UCSD-AML1 (cell line): ENCODE measurements around the gene TNS4.
A peak's percentile ranks its signal among the peaks of the same experiment; 100 is the strongest.

Experiments used
- DNase-seq: peaks from one replicate; lab custom pipeline; 2025; ENCODE audit not compliant: unreplicated experiment; lab: John Stamatoyannopoulos, UW

Gene TNS4

DNA sequence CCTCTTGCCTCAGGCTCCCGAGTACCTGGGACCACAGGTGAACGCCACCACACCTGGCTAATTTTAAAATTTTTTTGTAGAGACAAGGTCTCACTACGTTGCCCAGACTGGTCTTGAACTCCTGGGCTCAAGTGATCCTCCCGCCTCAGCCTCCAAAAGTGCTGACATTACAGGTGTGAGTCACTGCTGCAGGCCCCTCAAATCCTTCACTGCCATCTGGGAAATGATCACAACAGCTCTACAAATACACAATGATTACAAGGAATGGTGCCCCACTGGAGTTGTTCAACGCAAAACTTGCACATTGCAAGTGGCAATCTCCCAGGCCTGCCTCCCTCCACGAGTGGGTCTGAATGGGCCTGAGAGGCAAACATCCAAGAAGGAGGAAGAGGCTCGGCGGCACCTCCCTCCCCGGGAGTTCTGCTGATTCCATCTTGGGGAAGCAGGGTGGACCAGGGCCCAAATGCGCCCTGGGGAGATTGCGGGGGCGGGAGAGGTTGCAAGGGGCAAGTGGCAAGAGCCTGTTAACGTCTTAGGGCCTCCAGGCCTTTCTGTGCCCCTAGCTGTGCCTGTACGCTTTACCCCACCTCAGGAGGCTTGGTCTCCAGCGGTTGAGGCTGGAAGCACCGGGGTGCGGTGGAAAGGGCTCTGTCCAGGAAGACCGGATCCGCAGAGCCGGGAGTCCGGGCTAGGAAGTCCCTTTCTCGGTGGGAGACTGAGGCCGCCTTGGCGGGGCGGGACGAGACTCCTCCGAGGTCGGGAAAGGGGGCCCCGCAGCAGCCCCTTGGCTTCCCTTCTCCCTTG, 58.8 kb downstream of the TNS4 start:
- DNase-seq = no peak

DNA sequence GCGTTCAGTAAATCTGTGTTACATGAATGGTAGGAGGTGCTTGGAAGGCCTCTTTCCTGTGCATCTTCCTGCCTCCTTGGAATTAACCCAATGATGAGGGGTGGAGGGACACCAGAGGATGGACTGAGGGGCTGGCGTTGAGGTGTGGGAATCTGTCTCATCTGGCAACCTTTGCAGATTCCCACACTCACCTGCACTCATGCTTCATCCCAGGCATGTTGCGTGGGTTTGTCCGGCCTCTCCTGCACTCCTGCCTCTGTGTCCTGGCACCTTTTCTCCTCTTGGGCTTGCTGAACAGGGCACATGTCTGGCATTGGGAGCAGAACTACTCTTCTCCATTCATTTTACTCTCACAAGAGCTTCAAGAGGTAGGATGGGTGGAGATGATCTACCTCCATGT, 61.3 kb downstream of the TNS4 start:
- DNase-seq = no peak

- no peak for DNase-seq
Measured at GRCh38 chr17:40437095-40437732, 64.2 kb downstream of the TNS4 start.

DNA sequence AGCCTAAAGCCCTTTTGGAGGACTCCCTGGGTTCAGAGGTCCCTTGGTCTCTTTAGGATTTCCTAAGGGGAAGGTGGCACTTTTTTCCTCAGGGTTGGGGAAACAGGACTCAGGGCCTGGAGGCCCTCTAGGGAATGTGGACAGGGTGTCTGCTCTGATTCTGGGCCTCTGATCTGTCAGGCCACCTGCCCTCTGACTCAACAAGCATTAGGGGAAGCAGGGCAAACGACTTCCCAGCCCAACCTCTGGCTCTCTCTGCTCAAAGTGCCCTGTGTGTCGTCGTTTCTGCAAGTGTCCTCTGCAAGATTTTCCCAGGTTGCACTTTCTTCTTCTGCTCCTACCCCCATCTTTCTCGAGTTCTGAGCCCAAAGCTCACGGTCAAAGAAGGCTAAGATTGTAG, 64.8 kb downstream of the TNS4 start:
- no peak for DNase-seq

DNA sequence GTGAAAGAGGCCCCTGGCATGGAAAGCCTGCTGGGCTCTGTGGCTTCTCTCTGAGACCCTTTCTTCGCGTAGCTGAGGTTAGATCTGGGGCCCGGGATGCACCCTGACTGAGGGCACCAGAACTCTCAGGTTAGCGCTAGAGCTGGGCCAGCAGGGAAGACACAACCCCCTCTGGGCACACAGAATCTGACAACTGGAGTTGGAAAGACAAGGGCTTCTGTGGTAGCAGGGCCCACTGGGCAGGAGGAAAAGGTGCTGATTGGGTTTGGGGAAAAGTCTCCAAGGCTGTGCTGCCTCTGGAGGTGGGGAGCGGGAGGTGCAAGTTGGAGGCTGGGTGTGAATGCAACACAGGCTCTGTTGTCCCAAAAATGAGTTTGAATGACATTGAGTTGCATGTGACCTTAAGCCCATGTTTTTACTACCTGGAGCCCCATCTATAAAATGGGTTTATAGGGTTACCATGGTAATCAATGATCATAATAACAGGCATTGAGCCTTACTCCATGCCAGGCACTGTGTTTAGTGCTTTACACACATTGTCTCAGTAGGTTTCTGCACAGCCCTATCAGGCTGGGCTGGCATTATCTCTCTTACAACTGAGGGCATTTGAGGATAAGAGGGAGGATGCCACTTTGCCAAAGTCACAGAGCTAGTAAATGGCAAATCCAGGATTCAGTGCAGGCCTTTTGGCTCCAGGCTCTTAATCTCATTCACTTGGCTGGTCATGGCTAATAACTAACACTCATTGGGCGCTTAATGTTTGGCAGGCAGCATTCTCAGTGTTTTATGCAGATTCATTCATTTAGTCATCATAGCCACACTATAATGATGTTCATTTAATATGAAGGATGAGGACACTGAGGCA, 67.6 kb downstream of the TNS4 start:
- peak; percentile 36 for DNase-seq

DNA sequence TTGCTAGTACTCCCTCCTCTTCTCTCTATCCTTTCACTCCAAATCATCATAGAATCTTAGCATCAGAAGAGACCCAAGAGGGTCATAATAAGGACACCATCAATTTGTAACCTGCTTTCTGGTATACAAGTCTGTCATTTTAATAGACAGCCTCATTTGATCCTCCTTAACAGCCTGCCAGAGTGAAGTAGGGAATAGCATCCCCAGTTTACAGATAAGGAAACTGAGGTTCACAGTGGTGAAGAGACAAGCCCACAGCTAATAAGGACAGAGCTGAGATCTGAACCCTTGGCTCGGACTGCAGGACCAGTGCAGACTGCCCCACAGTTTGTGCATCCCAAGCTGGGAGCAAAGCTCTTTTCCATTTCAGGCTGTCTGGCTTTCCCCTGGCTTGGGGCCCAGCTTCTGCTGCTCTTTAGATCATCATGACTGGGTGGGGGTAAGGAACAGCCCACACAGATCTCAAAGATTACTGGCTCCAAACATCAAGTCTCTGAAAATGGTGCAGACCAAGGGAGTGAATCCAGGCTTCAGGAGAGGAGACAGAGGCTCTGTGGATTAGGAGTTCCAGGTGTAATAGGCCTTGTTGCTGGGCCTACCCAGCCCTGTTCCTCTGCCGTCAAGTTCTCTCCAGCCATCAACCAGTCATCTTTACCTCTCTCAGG, 68.4 kb downstream of the TNS4 start:
- no peak for DNase-seq

DNA sequence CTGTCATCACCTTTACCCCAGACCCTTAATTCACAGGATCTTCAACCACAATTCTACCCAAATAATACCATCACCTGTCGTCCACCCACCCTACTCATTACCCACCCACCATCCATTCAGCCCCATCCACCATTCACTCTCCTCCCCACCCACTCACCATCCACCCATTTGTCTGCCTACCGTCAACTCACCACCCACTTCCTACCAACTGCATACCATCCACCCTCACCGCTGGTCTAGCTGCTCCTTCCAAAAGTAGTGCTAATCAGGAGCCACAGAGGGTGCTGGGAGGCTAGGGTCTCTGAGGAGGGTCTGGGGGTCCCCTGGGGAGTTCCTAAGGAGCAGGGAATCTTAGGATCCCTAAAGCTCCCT, 70.2 kb downstream of the TNS4 start:
- no peak for DNase-seq

GRCh38 chr17:40430272-40431230, 70.9 kb downstream of the TNS4 start:
- no peak for DNase-seq

DNA sequence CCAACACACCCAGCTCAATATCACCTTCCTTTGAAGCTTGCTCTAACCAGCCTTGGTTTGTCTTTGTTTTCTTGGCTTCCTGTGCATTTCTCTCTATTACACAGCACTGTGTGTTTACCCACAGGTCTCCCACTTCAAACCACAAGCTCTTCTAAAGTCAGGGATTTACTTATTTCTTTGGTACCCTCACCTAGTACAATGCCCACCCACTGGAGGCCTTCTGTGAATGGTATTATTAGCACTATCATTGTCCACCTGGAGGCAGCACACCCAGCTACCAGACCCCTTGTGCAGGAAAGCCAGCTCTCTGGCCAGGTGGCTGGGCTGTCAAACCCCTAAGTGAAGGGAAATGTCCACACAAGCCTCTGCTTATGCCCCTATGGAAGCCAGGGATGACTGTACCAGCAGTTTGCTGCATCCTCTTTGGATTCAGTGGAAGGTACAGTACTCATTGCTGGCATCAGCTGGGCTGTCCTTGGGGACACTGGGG, 74.4 kb downstream of the TNS4 start:
- no peak for DNase-seq
